Naive thymus-derived CD4-positive, alpha-beta T cell (primary cell): Measurements from ENCODE around the gene PSMB3. TPM values are rescaled to one million over a fixed set of nuclear protein-coding genes. Genes with fewer than 3 reads are reported as not detected.

Experiments used
- ATAC-seq: fragments of 150-1000 bp; cut with Tn5 transposase; 2 replicates; pipeline ENCODE4 v1.10.0; 2021; ENCODE audit warnings: mild to moderate bottlenecking, moderate library complexity
- CTCF ChIA-PET: fragments of 350-600 bp; sonication (Branson Sonifier 250); formaldehyde crosslinking; loops from one replicate; lab custom pipeline; 2021; ENCODE audit warnings: antibody characterized with exemption; lab: Charles Lee
- POLR2A ChIA-PET: fragments of 350-600 bp; sonication (Branson Sonifier 250); formaldehyde crosslinking; loops from one replicate; lab custom pipeline; 2021; ENCODE audit warnings: antibody characterized with exemption, inconsistent platforms; lab: Charles Lee
- DNase-seq, 9 donors: peaks; one replicate each; pipeline versions ENCODE4 v3.0.0 to v3.0.0-alpha.2; 2020 to 2022; ENCODE audit warnings: mixed read lengths in 1 of 9
- H3K27ac ChIP-seq: one replicate; pipeline ENCODE4 v1.7.0; 2013; ENCODE audit warnings: mild to moderate bottlenecking, low read depth, low read length, moderate library complexity
- H3K27me3 ChIP-seq, 2 donors: one replicate each; pipeline ENCODE4 v1.7.0; 2013; ENCODE audit warnings: low read length in 2 of 2, mild to moderate bottlenecking in 2 of 2, moderate library complexity in 2 of 2; ENCODE audit not compliant: control insufficient read depth in 2 of 2, insufficient read depth in 2 of 2
- H3K36me3 ChIP-seq, 3 experiments: 1 replicate in 2 of 3; 2 replicates in 1 of 3; pipeline ENCODE4 v1.7.0; 2013; ENCODE audit warnings: low read length in 3 of 3, mild to moderate bottlenecking in 3 of 3, moderate library complexity in 1 of 3; ENCODE audit not compliant: insufficient read depth in 3 of 3, control insufficient read depth in 2 of 3
- H3K4me1 ChIP-seq, 2 donors: one replicate each; pipeline ENCODE4 v1.7.0; 2013; ENCODE audit warnings: low read length in 2 of 2, mild to moderate bottlenecking in 2 of 2, moderate library complexity in 1 of 2; ENCODE audit not compliant: control insufficient read depth in 2 of 2, insufficient read depth in 2 of 2
- H3K4me3 ChIP-seq: 2 replicates; pipeline ENCODE4 v1.7.0; 2013; ENCODE audit warnings: mild to moderate bottlenecking, low read length
- H3K9me3 ChIP-seq, 3 experiments: 1 replicate in 2 of 3; 2 replicates in 1 of 3; pipeline ENCODE4 v1.7.0; 2013; ENCODE audit warnings: low read length in 3 of 3; ENCODE audit not compliant: control insufficient read depth in 2 of 3
- H3K27ac Mint-ChIP-seq, 9 donors: one replicate each; pipeline ENCODE4 v1.8.0; 2020 to 2022; ENCODE audit warnings: mixed read lengths in 9 of 9, mild to moderate bottlenecking in 8 of 9, moderate library complexity in 5 of 9, inconsistent platforms in 2 of 9
- H3K27me3 Mint-ChIP-seq, 5 donors: one replicate each; pipeline ENCODE4 v1.8.0; 2021 to 2022; ENCODE audit warnings: mixed read lengths in 5 of 5, mild to moderate bottlenecking in 1 of 5
- H3K36me3 Mint-ChIP-seq, 5 donors: one replicate each; pipeline ENCODE4 v1.8.0; 2020 to 2022; ENCODE audit warnings: mixed read lengths in 5 of 5, mild to moderate bottlenecking in 3 of 5, inconsistent platforms in 1 of 5
- H3K4me1 Mint-ChIP-seq, 7 donors: one replicate each; pipeline ENCODE4 v1.8.0; 2020 to 2022; ENCODE audit warnings: mixed read lengths in 7 of 7, mild to moderate bottlenecking in 3 of 7, inconsistent platforms in 1 of 7
- H3K4me3 Mint-ChIP-seq, 10 donors: one replicate each; pipeline ENCODE4 v1.8.0; 2020 to 2022; ENCODE audit warnings: mild to moderate bottlenecking in 10 of 10, mixed read lengths in 10 of 10, moderate library complexity in 6 of 10, inconsistent platforms in 2 of 10
- H3K9me3 Mint-ChIP-seq, 11 donors: one replicate each; pipeline ENCODE4 v1.8.0; 2020 to 2022; ENCODE audit warnings: mixed read lengths in 11 of 11, mild to moderate bottlenecking in 4 of 11, inconsistent platforms in 1 of 11, moderate library complexity in 1 of 11
- intact Hi-C, 2 donors: fragments of 100-400 bp; cut with micrococcal nuclease; formaldehyde crosslinking; loops; one replicate each; pipeline ENCODE4 v1.15.1; 2023
- polyA plus RNA-seq, 2 donors: library from polyadenylated mRNA; unstranded; fragments of 300-500 nt; fragmentation: Illumina TruSeq; gene quantifications; one replicate each; pipeline ENCODE4 v1.2.3, GENCODE V29; 2021
- total RNA-seq, 6 experiments: library from RNA in 5 of 6; stranded (reverse) in 5 of 6; gene quantifications; 1 replicate in 5 of 6; 2 replicates in 1 of 6; pipeline ENCODE4 v1.2.3 and lab custom pipeline; 2021 to 2026

Gene PSMB3
- total and polyA plus RNA-seq, 7 experiments from 2014 or later: 60.8 to 410 (median 102) TPM

GRCh38 chr17:38753071-38753506 is 548 bp downstream of the PSMB3 start:
- ChIA-PET POLR2A (interaction anchor here (0.6 to 2.0 kb wide), 5 partner anchors 25 to 447 kb away, joined by 4 to 6 read pairs (median 4); partner anchors contain the start of genes RPL19 and RPL23), CTCF (no interaction called here)

GRCh38 chr17:38761612-38762011 is 9.1 kb downstream of the PSMB3 start:
- H3K9me3 ChIP-seq: no peaks in the 10 kb centered on the region
- no peaks in the 10 kb centered on the region for H3K9me3 Mint-ChIP-seq
- no peak for ATAC-seq
- DNase-seq: peak in 5 of 9 donors; percentile 19 to 32 (median 25)
- no peaks in the 10 kb centered on the region for H3K27me3 ChIP-seq
- no peaks in the 10 kb centered on the region for H3K27me3 Mint-ChIP-seq
- peaks cover 14 to 40% (median 20%) of the 10 kb centered on the region in 5 donors for H3K36me3 Mint-ChIP-seq
- peaks cover 15 to 87% (median 32%) of the 10 kb centered on the region in 3 experiments for H3K36me3 ChIP-seq
- POLR2A ChIA-PET: interaction anchor here (0.6 to 1.0 kb wide), 2 partner anchors 241 to 413 kb away, joined by 3 to 4 read pairs; no protein-coding TSS in a partner anchor
- CTCF ChIA-PET: no interaction called here
- H3K4me1 Mint-ChIP-seq: peaks cover 8 to 14% (median 11%) of the 10 kb centered on the region in 7 donors
- peak overlapping the region in 7 of 9 donors; percentile 24 to 74 (median 54) for H3K27ac Mint-ChIP-seq
- H3K27ac ChIP-seq: no peak overlapping the region
- H3K4me1 ChIP-seq: no peaks in the 10 kb centered on the region
- H3K4me3 Mint-ChIP-seq: no peak overlapping the region
- no peak overlapping the region for H3K4me3 ChIP-seq
- intact Hi-C loops: no loop called here

More at GRCh38 chr17:38753071-38753506, 548 bp downstream of the PSMB3 start:
- peak overlapping the region; percentile 83 for H3K27ac ChIP-seq
- H3K27me3 ChIP-seq: peaks cover 6 to 9% of the 10 kb centered on the region in 2 donors
- DNase-seq (no peak), ATAC-seq (no peak)
- intact Hi-C loops: loop anchor here (2.0 to 10.0 kb wide), 3 partner anchors 194 to 482 kb away; no protein-coding TSS in a partner anchor
- Mint-ChIP-seq H3K4me3 (peak overlapping the region; percentile 89 to 100 (median 98)), H3K27ac (peak overlapping the region; percentile 56 to 99 (median 96)), H3K27me3 (peaks cover 8 to 28% (median 20%) of the 10 kb centered on the region in 5 donors), H3K9me3 (peaks cover 0 to 12% (median 0%) of the 10 kb centered on the region in 11 donors), H3K4me1 (peaks cover 37 to 56% (median 43%) of the 10 kb centered on the region in 7 donors), H3K36me3 (peaks cover 4 to 17% (median 13%) of the 10 kb centered on the region in 5 donors)
- H3K9me3 ChIP-seq: no peaks in the 10 kb centered on the region
- H3K36me3 ChIP-seq: peaks cover 0 to 28% (median 12%) of the 10 kb centered on the region in 3 experiments
- H3K4me3 ChIP-seq: peak overlapping the region; percentile 95
- H3K4me1 ChIP-seq: peaks cover 31 to 43% of the 10 kb centered on the region in 2 donors

GRCh38 chr17:38762231-38762630 is 9.7 kb downstream of the PSMB3 start:
- no peak overlapping the region for H3K4me3 ChIP-seq
- no peaks in the 10 kb centered on the region for H3K27me3 ChIP-seq
- peaks cover 15 to 91% (median 36%) of the 10 kb centered on the region in 3 experiments for H3K36me3 ChIP-seq
- DNase-seq: no peak
- H3K4me1 Mint-ChIP-seq: peaks cover 8 to 14% (median 11%) of the 10 kb centered on the region in 7 donors
- intact Hi-C loops: no loop called here
- no peaks in the 10 kb centered on the region for H3K4me1 ChIP-seq
- no peak overlapping the region for H3K27ac ChIP-seq
- H3K27ac Mint-ChIP-seq: peak overlapping the region in 3 of 9 donors; percentile 64 to 68 (median 65)
- peaks cover 15 to 40% (median 21%) of the 10 kb centered on the region in 5 donors for H3K36me3 Mint-ChIP-seq
- H3K9me3 Mint-ChIP-seq: no peaks in the 10 kb centered on the region
- no peak for ATAC-seq
- no peaks in the 10 kb centered on the region for H3K9me3 ChIP-seq
- POLR2A ChIA-PET: interaction anchor here (1.0 kb wide), 1 partner anchor 413 kb away, joined by 3 read pairs; no protein-coding TSS in a partner anchor
- no peak overlapping the region for H3K4me3 Mint-ChIP-seq
- no peaks in the 10 kb centered on the region for H3K27me3 Mint-ChIP-seq
- CTCF ChIA-PET: no interaction called here

GRCh38 chr17:38766341-38766740 is 13.8 kb downstream of the PSMB3 start:
- peaks cover 4 to 9% (median 5%) of the 10 kb centered on the region in 7 donors for H3K4me1 Mint-ChIP-seq
- peak overlapping the region in 5 of 9 donors; percentile 12 to 86 (median 56) for H3K27ac Mint-ChIP-seq
- no peak for ATAC-seq
- no peaks in the 10 kb centered on the region for H3K9me3 ChIP-seq
- no peak overlapping the region for H3K27ac ChIP-seq
- H3K9me3 Mint-ChIP-seq: no peaks in the 10 kb centered on the region
- no peak overlapping the region for H3K4me3 Mint-ChIP-seq
- no peaks in the 10 kb centered on the region for H3K4me1 ChIP-seq
- ChIA-PET POLR2A (interaction anchor here (1.2 kb wide), 1 partner anchor 9 kb away, joined by 5 read pairs; no protein-coding TSS in a partner anchor), CTCF (no interaction called here)
- no peak overlapping the region for H3K4me3 ChIP-seq
- H3K36me3 ChIP-seq: peaks cover 8 to 95% (median 20%) of the 10 kb centered on the region in 3 experiments
- intact Hi-C loops: no loop called here
- H3K36me3 Mint-ChIP-seq: peaks cover 8 to 58% (median 25%) of the 10 kb centered on the region in 5 donors
- DNase-seq: no peak
- H3K27me3 Mint-ChIP-seq: no peaks in the 10 kb centered on the region
- H3K27me3 ChIP-seq: no peaks in the 10 kb centered on the region

- no peak for ATAC-seq
- Histone ChIP-seq H3K27me3 (no peaks in the 10 kb centered on the region), H3K9me3 (no peaks in the 10 kb centered on the region), H3K4me3 (no peak overlapping the region), H3K27ac (no peak overlapping the region), H3K4me1 (no peaks in the 10 kb centered on the region), H3K36me3 (peaks cover 11 to 96% (median 16%) of the 10 kb centered on the region in 3 experiments)
- Mint-ChIP-seq H3K36me3 (peaks cover 4 to 52% (median 27%) of the 10 kb centered on the region in 5 donors), H3K4me1 (peaks cover 0 to 5% (median 0%) of the 10 kb centered on the region in 7 donors), H3K4me3 (no peak overlapping the region), H3K27me3 (no peaks in the 10 kb centered on the region), H3K9me3 (no peaks in the 10 kb centered on the region), H3K27ac (peak overlapping the region in 4 of 9 donors; percentile 14 to 41 (median 30))
- no peak for DNase-seq
- intact Hi-C loops: no loop called here
- ChIA-PET CTCF (no interaction called here), POLR2A (interaction anchor here (1.3 to 1.4 kb wide), 2 partner anchors 19 to 57 kb away, joined by 3 read pairs; partner anchors contain the start of gene CWC25)
Observed at GRCh38 chr17:38768417-38768816, 15.9 kb downstream of the PSMB3 start.

- peaks cover 11 to 83% (median 11%) of the 10 kb centered on the region in 3 experiments for H3K36me3 ChIP-seq
- H3K27ac ChIP-seq: no peak overlapping the region
- ChIA-PET CTCF (interaction anchor here (0.9 kb wide), 1 partner anchor 426 kb away, joined by 3 read pairs; the partner anchor contains the start of gene RPL19), POLR2A (no interaction called here)
- H3K27me3 ChIP-seq: no peaks in the 10 kb centered on the region
- H3K9me3 ChIP-seq: no peaks in the 10 kb centered on the region
- H3K4me1 ChIP-seq: no peaks in the 10 kb centered on the region
- Mint-ChIP-seq H3K27ac (peak overlapping the region in 2 of 9 donors; percentile 12 to 24), H3K27me3 (no peaks in the 10 kb centered on the region), H3K4me3 (no peak overlapping the region), H3K9me3 (no peaks in the 10 kb centered on the region), H3K4me1 (peaks cover 0 to 3% (median 0%) of the 10 kb centered on the region in 7 donors), H3K36me3 (peaks cover under 1 to 44% (median 29%) of the 10 kb centered on the region in 5 donors)
- intact Hi-C loops: no loop called here
- no peak overlapping the region for H3K4me3 ChIP-seq
- ATAC-seq (no peak), DNase-seq (no peak)
Observed at GRCh38 chr17:38773258-38773657, 20.7 kb downstream of the PSMB3 start.
